HepG2 (cell line): ENCODE results near the gene DGKD. TPM values are rescaled to one million over a fixed set of nuclear protein-coding genes. Genes with fewer than 3 reads are reported as not detected.
A peak's percentile ranks its signal among the peaks of the same experiment; 100 is the strongest.

ENCODE experiments used
- ATAC-seq: fragments of 200-7000 bp; cut with Tn5 transposase; 3 replicates; pipeline ENCODE4 v1.9.1; 2020; ENCODE audit warnings: mild to moderate bottlenecking, moderate library complexity
- BruUV-seq: library from RNA; stranded (reverse); fragments of 400-500 nt; replicated peaks from 2 replicates; lab custom pipeline; 2021; lab: Mats Ljungman, UMichigan
- CTCF ChIA-PET: fragments of 300-600 bp; formaldehyde crosslinking; extraction: SDS; loops from one replicate; lab custom pipeline; 2021; ENCODE audit warnings: low total read pairs, inconsistent platforms, low intra/inter-chr PET ratio; lab: Yijun Ruan, JAX
- POLR2A ChIA-PET: fragments of 350-600 bp; sonication (Branson Sonifier 250); formaldehyde crosslinking; loops from one replicate; lab custom pipeline; 2020; ENCODE audit warnings: antibody characterized with exemption, inconsistent platforms; lab: Yijun Ruan, JAX
- DNase-seq: peaks from one replicate; pipeline ENCODE4 v3.0.0-alpha.2; 2015; ENCODE audit warnings: low spot score
- FAIRE-seq: peaks from 3 replicates; lab custom pipeline; 2011; peaks lifted over from hg19 to GRCh38; lab: Jason Lieb, UNC
- H2AFZ ChIP-seq: one replicate; pipeline ENCODE4 v1.6.1; 2011; ENCODE audit warnings: low read length, inconsistent platforms
- H3K27ac ChIP-seq: fragments of 300-600 bp; 3 replicates; pipeline ENCODE4 v1.8.0; 2011; ENCODE audit warnings: mixed run types, mild to moderate bottlenecking, mixed read lengths, low read length, inconsistent platforms; ENCODE audit not compliant: insufficient read depth; ENCODE audit errors: extremely low read length
- H3K27me3 ChIP-seq, 2 experiments: fragments of 200-600 bp in 1 of 2; 2 replicates in 1 of 2; 3 replicates in 1 of 2; pipeline versions ENCODE4 v1.6.0 to v1.8.0; 2011; ENCODE audit warnings: low read length in 2 of 2, mild to moderate bottlenecking in 2 of 2, moderate library complexity in 2 of 2, inconsistent platforms in 1 of 2; ENCODE audit not compliant: insufficient read depth in 2 of 2, control insufficient read depth in 1 of 2
- H3K36me3 ChIP-seq, 2 experiments: fragments of 200-600 bp in 1 of 2; replicated peaks in 1 of 2; 2 replicates in 1 of 2; 3 replicates in 1 of 2; pipeline versions ENCODE4 v1.5.1 to v1.8.0; 2011; ENCODE audit warnings: low read length in 2 of 2, inconsistent platforms in 1 of 2; ENCODE audit not compliant: insufficient read depth in 2 of 2, control insufficient read depth in 1 of 2
- H3K4me1 ChIP-seq: 2 replicates; pipeline ENCODE4 v1.5.1; 2012; ENCODE audit warnings: low read length, inconsistent platforms; ENCODE audit not compliant: insufficient read depth
- H3K4me2 ChIP-seq: 2 replicates; pipeline ENCODE4 v1.6.0; 2011; ENCODE audit warnings: low read depth, low read length, inconsistent platforms
- H3K4me3 ChIP-seq, 3 experiments: fragments of 200-600 bp in 1 of 3; sonication (generic), shearing (Covaris generic) in 1 of 3; replicated peaks in 1 of 3; 2 replicates each; pipeline ENCODE4 v1.5.1; 2011 to 2016; ENCODE audit warnings: low read length in 3 of 3, inconsistent platforms in 2 of 3, low read depth in 2 of 3, mild to moderate bottlenecking in 2 of 3, control low read depth in 1 of 3, mixed read lengths in 1 of 3; ENCODE audit not compliant: insufficient read depth in 1 of 3
- H3K79me2 ChIP-seq: one replicate; pipeline ENCODE4 v1.6.1; 2011; ENCODE audit warnings: low read length, inconsistent platforms; ENCODE audit not compliant: insufficient read depth
- H3K9ac ChIP-seq: 2 replicates; pipeline ENCODE4 v1.6.0; 2011; ENCODE audit warnings: mild to moderate bottlenecking, low read depth, low read length, inconsistent platforms; ENCODE audit not compliant: insufficient read depth
- H3K9me3 ChIP-seq: 2 replicates; pipeline ENCODE4 v1.5.1; 2012; ENCODE audit warnings: mild to moderate bottlenecking, low read length
- H4K20me1 ChIP-seq: 2 replicates; pipeline ENCODE4 v1.6.0; 2011; ENCODE audit warnings: inconsistent platforms, mild to moderate bottlenecking, low read length, moderate library complexity; ENCODE audit not compliant: insufficient read depth
- ESRRA ChIP-seq: sonication (generic); formaldehyde crosslinking; IDR thresholded peaks from 2 replicates; pipeline ENCODE4 v1.5.1; 2020; ENCODE audit warnings: mild to moderate bottlenecking, low read depth, missing genetic modification reagents
- GTF3A ChIP-seq: sonication (generic); formaldehyde crosslinking; conservative IDR thresholded peaks from 2 replicates; pipeline ENCODE4 v1.4.0; 2020; ENCODE audit warnings: mild to moderate bottlenecking, missing genetic modification reagents
- HIVEP1 ChIP-seq: sonication (generic); formaldehyde crosslinking; IDR thresholded peaks from 2 replicates; pipeline ENCODE4 v1.4.0; 2020; ENCODE audit warnings: mild to moderate bottlenecking, missing genetic modification reagents
- KMT2B ChIP-seq: IDR thresholded peaks from 2 replicates; pipeline ENCODE4 v1.6.1; 2016; ENCODE audit warnings: missing genetic modification reagents, missing compliant biosample characterization
- RFXANK ChIP-seq: IDR thresholded peaks from 2 replicates; pipeline ENCODE4 v1.6.1; 2016
- RNF2 ChIP-seq: fragments of 450-650 bp; conservative IDR thresholded peaks from 2 replicates; pipeline ENCODE4 v1.6.1; 2016; ENCODE audit warnings: low read depth
- TBX3 ChIP-seq: fragments of 450-650 bp; IDR thresholded peaks from 2 replicates; pipeline ENCODE4 v1.6.1; 2017; ENCODE audit warnings: antibody characterized with exemption, mild to moderate bottlenecking, inconsistent platforms, borderline replicate concordance
- TP53 ChIP-seq: sonication (generic); formaldehyde crosslinking; conservative IDR thresholded peaks from 2 replicates; pipeline ENCODE4 v1.4.0; 2020; ENCODE audit warnings: missing genetic modification reagents
- ZNF230 ChIP-seq: sonication (generic); formaldehyde crosslinking; IDR thresholded peaks from 2 replicates; pipeline ENCODE4 v1.4.0; 2020; ENCODE audit warnings: mild to moderate bottlenecking, missing genetic modification reagents
- ZNF235 ChIP-seq: sonication (generic); formaldehyde crosslinking; IDR thresholded peaks from 2 replicates; pipeline ENCODE4 v1.8.1; 2023; ENCODE audit warnings: mild to moderate bottlenecking, missing genetic modification reagents, borderline replicate concordance
- ZNF251 ChIP-seq: sonication (generic); formaldehyde crosslinking; IDR thresholded peaks from 2 replicates; pipeline ENCODE4 v1.9.0; 2021; ENCODE audit warnings: mild to moderate bottlenecking, missing genetic modification reagents
- ZNF34 ChIP-seq: sonication (generic); formaldehyde crosslinking; IDR thresholded peaks from 2 replicates; pipeline ENCODE4 v1.4.0; 2020; ENCODE audit warnings: mild to moderate bottlenecking, missing genetic modification reagents, borderline replicate concordance
- ZNF343 ChIP-seq: sonication (generic); formaldehyde crosslinking; IDR thresholded peaks from 2 replicates; pipeline ENCODE4 v1.4.0; 2020; ENCODE audit warnings: mild to moderate bottlenecking, missing genetic modification reagents
- ZNF547 ChIP-seq: sonication (generic); formaldehyde crosslinking; IDR thresholded peaks from 2 replicates; pipeline ENCODE4 v1.5.1; 2020; ENCODE audit warnings: mild to moderate bottlenecking, missing genetic modification reagents
- ZNF556 ChIP-seq: sonication (generic); formaldehyde crosslinking; IDR thresholded peaks from 2 replicates; pipeline ENCODE4 v1.4.0; 2020; ENCODE audit warnings: mild to moderate bottlenecking, missing genetic modification reagents, borderline replicate concordance
- WGBS: methylation state at CpG from one replicate; pipeline ENCODE4 v1.1.6; 2017; ENCODE audit warnings: low lambda C conversion rate; 5-methylcytosine and 5-hydroxymethylcytosine counted together
- in situ Hi-C: cut with HindIII; loops from 2 replicates; pipeline ENCODE4 v1.10.0; 2017; ENCODE audit warnings: low pct_unique_long_range_greater_than_20kb; ENCODE audit not compliant: extremely low pct_ligation_motif_present
- intact Hi-C: fragments of 100-400 bp; cut with micrococcal nuclease; formaldehyde crosslinking; loops from one replicate; pipeline ENCODE4 v1.10.0; 2022; ENCODE audit not compliant: unreplicated experiment
- polyA plus RNA-seq, 8 experiments: library from polyadenylated mRNA; depleted of rRNA in 3 of 8; stranded (reverse) in 7 of 8; unstranded in 1 of 8; fragments of >200 nt; fragmentation: Illumina TruSeq in 4 of 8; extraction: Trizol in 4 of 8; gene quantifications; 2 replicates each; pipeline versions ENCODE4 v1.2.1 to v1.2.3, GENCODE V29; 2011 to 2016; ENCODE audit warnings: low read depth in 4 of 8, missing spikeins in 1 of 8, mixed read lengths in 1 of 8; ENCODE audit not compliant: insufficient read depth in 1 of 8
- total RNA-seq, 5 experiments: library from RNA; depleted of rRNA; stranded (reverse); fragments of >200 nt; fragmentation: Illumina TruSeq; extraction: Trizol; gene quantifications; 2 replicates each; pipeline ENCODE4 v1.2.3, GENCODE V29; 2016; ENCODE audit warnings: low read depth in 1 of 5
- TF ChIP-seq, protein P1 (sequence below): sonication (generic); formaldehyde crosslinking; IDR thresholded peaks from 2 replicates; pipeline ENCODE4 v1.4.0; 2020; ENCODE audit warnings: missing genetic modification reagents
- TF ChIP-seq, protein P2 (sequence below): sonication (generic); IDR thresholded peaks from 2 replicates; pipeline ENCODE4 v1.6.1; 2016; ENCODE audit warnings: low read depth, borderline replicate concordance
- TF ChIP-seq, protein P3 (sequence below): sonication (generic); formaldehyde crosslinking; IDR thresholded peaks from 2 replicates; pipeline ENCODE4 v1.8.1; 2023; ENCODE audit warnings: mild to moderate bottlenecking, missing genetic modification reagents, borderline replicate concordance

The DGKD gene
- total and polyA plus RNA-seq, 2 of the 13 experiments (the other 11 are each of a cell fraction or from before 2014, with no cell fraction given): 24.5 to 33.2 TPM

DNA sequence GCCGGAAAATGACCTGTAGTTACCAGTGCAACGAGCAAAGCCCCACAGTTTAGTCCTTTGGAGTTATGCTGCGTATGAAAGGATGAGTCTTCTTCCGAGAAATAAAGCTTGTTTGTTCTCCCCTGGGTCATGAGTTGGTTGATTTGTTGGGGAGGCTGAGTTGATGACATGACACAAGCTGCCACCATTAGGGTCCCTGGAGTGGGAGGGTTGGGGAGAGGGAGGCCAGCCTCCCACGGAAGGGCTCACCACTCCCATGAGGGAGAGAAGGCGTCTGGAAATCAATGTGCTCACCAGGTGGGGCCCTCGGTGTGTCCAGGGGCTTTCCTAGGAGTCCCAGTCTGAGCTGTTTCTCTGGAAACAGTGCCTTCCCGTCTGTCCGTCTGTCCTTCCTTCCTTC is 7.4 kb upstream of the DGKD start (continued):
- 0 out of 2 replicates have a peak, but pooled peaks have one; percentile 16 for TF ChIP-seq ZNF556 (CRISPR knock-in tag)
- TF ChIP-seq ZNF547 (CRISPR knock-in tag): 0 out of 2 replicates have a peak, but pooled peaks have one; percentile 10
- 0 out of 2 replicates have a peak, but pooled peaks have one; percentile 5 for TF ChIP-seq GTF3A (CRISPR knock-in tag)
- TF ChIP-seq RNF2: no peak
- TF ChIP-seq, protein P1, sequence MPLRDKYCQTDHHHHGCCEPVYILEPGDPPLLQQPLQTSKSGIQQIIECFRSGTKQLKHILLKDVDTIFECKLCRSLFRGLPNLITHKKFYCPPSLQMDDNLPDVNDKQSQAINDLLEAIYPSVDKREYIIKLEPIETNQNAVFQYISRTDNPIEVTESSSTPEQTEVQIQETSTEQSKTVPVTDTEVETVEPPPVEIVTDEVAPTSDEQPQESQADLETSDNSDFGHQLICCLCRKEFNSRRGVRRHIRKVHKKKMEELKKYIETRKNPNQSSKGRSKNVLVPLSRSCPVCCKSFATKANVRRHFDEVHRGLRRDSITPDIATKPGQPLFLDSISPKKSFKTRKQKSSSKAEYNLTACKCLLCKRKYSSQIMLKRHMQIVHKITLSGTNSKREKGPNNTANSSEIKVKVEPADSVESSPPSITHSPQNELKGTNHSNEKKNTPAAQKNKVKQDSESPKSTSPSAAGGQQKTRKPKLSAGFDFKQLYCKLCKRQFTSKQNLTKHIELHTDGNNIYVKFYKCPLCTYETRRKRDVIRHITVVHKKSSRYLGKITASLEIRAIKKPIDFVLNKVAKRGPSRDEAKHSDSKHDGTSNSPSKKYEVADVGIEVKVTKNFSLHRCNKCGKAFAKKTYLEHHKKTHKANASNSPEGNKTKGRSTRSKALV (CRISPR knock-in tag): no peak
- TF ChIP-seq, all 625 proteins: peak for 8

DNA sequence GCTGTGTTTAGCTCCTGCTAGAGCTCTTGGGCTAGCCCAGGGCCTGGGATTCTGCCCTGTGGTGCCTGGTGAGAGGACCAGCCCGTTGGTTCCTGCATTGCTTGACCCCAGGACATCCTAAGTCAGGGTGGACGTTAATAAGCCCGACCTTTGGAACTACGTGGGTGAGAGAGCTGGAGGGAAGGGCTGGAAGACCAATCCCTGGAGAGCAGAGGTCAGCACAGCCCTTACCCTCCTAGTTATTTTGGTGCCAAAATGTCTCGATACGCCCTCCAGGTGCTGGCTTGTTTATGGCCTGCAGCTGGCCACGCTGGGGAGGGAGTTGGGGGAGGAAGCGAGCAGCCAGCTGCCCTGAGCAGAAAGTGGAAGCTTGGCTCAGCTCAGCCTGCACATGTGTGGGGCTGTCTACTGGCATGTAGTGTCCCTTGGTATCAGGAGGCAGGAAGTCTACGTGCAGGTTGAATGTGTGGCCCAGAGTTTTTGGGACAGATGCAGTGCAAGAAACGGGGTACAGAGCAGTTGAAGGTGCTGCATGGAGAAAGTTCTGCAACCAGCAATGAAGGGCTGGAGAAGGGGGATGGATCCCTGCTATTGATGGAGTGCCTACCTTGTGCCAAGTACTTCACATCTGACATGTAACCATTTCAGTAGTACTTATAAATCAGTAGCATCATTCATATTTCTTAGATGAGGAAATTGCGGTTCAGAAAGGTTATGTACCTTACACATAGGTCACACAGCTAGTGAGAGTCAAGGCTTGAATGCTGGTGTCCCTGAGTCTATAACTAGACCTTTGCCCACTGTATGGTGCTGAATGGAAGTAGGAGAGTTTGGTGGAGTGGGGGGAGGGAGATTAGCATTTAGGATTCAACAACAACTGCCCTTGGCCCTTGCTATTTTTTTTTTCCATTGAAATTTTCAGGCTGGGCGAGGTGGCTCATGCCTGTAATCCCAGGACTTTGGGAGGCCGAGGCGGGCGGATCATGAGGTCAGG is 5.0 kb upstream of the DGKD start:
- POLR2A ChIA-PET: interaction anchor here (0.8 to 1.2 kb wide), 3 partner anchors 15 to 98 kb away, joined by 3 to 4 read pairs (median 3); partner anchors contain the start of gene ATG16L1
- TF ChIP-seq ESRRA (CRISPR knock-in tag): peak; percentile 71; the same call in 1 of the 2 replicates
- TF ChIP-seq KMT2B (CRISPR knock-in tag): no peak
- TF ChIP-seq RFXANK: no peak
- TF ChIP-seq ZNF235 (CRISPR knock-in tag): no peak
- TF ChIP-seq, protein P2, sequence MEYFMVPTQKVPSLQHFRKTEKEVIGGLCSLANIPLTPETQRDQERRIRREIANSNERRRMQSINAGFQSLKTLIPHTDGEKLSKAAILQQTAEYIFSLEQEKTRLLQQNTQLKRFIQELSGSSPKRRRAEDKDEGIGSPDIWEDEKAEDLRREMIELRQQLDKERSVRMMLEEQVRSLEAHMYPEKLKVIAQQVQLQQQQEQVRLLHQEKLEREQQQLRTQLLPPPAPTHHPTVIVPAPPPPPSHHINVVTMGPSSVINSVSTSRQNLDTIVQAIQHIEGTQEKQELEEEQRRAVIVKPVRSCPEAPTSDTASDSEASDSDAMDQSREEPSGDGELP: peak; percentile 83
- 0 out of 2 replicates have a peak, but pooled peaks have one; percentile 55 for TF ChIP-seq ZNF230 (CRISPR knock-in tag)
- TF ChIP-seq ZNF34 (CRISPR knock-in tag): 0 out of 2 replicates have a peak, but pooled peaks have one; percentile 41
- TF ChIP-seq ZNF251 (CRISPR knock-in tag): no peak
- no peak for TF ChIP-seq TP53 (CRISPR knock-in tag)
- 0 out of 2 replicates have a peak, but pooled peaks have one; percentile 59 for TF ChIP-seq HIVEP1 (CRISPR knock-in tag)
- TF ChIP-seq, protein P3, sequence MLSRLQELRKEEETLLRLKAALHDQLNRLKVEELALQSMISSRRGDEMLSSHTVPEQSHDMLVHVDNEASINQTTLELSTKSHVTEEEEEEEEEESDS (CRISPR knock-in tag): no peak
- peak; percentile 32; the same call in 1 of the 2 replicates for TF ChIP-seq ZNF343
- TF ChIP-seq TBX3: no peak

More for the DNA sequence above, 5.0 kb upstream of the DGKD start:
- Histone ChIP-seq H3K9ac (peak overlapping the region; percentile 26), H4K20me1 (no peaks in the 10 kb centered on the region), H3K36me3 (no peaks in the 10 kb centered on the region), H3K27ac (peak overlapping the region; percentile 30), H3K79me2 (no peaks in the 10 kb centered on the region), H3K4me3 (peak overlapping the region; percentile 34 to 59 (median 40); a peak in 5 of 6 replicates), H3K4me1 (peaks cover 84% of the 10 kb centered on the region), H3K27me3 (no peaks in the 10 kb centered on the region; a peak in 1 of 5 replicates), H3K4me2 (peak overlapping the region; percentile 88), H2AFZ (peak overlapping the region; percentile 87), H3K9me3 (no peaks in the 10 kb centered on the region)
- ATAC-seq (peak; percentile 66), FAIRE-seq (peak; percentile 79), DNase-seq (peak; percentile 62)
- WGBS: 6% methylated on average over 15 of the region's 15 CpGs
- in situ Hi-C loops (no loop called here), intact Hi-C loops (no loop called here)
- no TSS peak for BruUV-seq
- CTCF ChIA-PET: no interaction called here
